Suprapubic skin (tissue), 4 donors: ENCODE results near the gene TEC. TPM values are rescaled to one million over a fixed set of nuclear protein-coding genes. Genes with fewer than 3 reads are reported as not detected.

Experiments
- DNase-seq, 2 donors: peaks; one replicate each; pipeline ENCODE4 v3.0.0-alpha.2; 2019; ENCODE audit warnings: low spot score in 2 of 2
- H3K27ac ChIP-seq: fragments of 200-600 bp; sonication (generic); one replicate; pipeline ENCODE4 v1.5.1; 2019
- H3K27me3 ChIP-seq: fragments of 200-600 bp; sonication (generic); one replicate; pipeline ENCODE4 v1.5.1; 2019
- H3K36me3 ChIP-seq: fragments of 200-600 bp; sonication (generic); one replicate; pipeline ENCODE4 v1.5.1; 2019
- H3K4me1 ChIP-seq: fragments of 200-600 bp; sonication (generic); one replicate; pipeline ENCODE4 v1.5.1; 2019
- H3K4me3 ChIP-seq: fragments of 200-600 bp; sonication (generic); one replicate; pipeline ENCODE4 v1.5.1; 2019; ENCODE audit warnings: mild to moderate bottlenecking
- H3K9me3 ChIP-seq: fragments of 200-600 bp; sonication (generic); one replicate; pipeline ENCODE4 v1.5.1; 2019
- CTCF ChIP-seq, 2 donors: fragments of 200-600 bp in 1 of 2; fragments of 450-650 bp in 1 of 2; sonication (generic) in 1 of 2; IDR thresholded peaks; one replicate each; pipeline ENCODE4 v1.5.1; 2016 to 2019; ENCODE audit warnings: antibody characterized with exemption in 2 of 2, mild to moderate bottlenecking in 1 of 2, moderate library complexity in 1 of 2
- EP300 ChIP-seq: sonication (generic); formaldehyde crosslinking; IDR thresholded peaks from one replicate; pipeline ENCODE4 v1.6.1; 2017; ENCODE audit warnings: antibody characterized with exemption
- POLR2A ChIP-seq, 2 donors: fragments of 450-650 bp; IDR thresholded peaks; one replicate each; pipeline ENCODE4 v1.6.1; 2017; ENCODE audit warnings: antibody characterized with exemption in 2 of 2, mild to moderate bottlenecking in 2 of 2, moderate library complexity in 2 of 2
- POLR2AphosphoS5 ChIP-seq, 3 donors: sonication (generic); formaldehyde crosslinking; IDR thresholded peaks; one replicate each; pipeline ENCODE4 v1.6.1; 2017; ENCODE audit warnings: antibody characterized with exemption in 3 of 3
- WGBS: methylation state at CpG from one replicate; pipeline ENCODE4 v1.1.5; 2018; 5-methylcytosine and 5-hydroxymethylcytosine counted together
- total RNA-seq, 4 donors: library from RNA; depleted of rRNA; stranded (reverse); fragments of >200 nt; gene quantifications; one replicate each; pipeline ENCODE4 v1.1.0, GENCODE V29; 2016

Gene TEC
- total RNA-seq, 4 donors from 2014 or later, result 4.1 to 18.8 (median 7.2) TPM

DNA sequence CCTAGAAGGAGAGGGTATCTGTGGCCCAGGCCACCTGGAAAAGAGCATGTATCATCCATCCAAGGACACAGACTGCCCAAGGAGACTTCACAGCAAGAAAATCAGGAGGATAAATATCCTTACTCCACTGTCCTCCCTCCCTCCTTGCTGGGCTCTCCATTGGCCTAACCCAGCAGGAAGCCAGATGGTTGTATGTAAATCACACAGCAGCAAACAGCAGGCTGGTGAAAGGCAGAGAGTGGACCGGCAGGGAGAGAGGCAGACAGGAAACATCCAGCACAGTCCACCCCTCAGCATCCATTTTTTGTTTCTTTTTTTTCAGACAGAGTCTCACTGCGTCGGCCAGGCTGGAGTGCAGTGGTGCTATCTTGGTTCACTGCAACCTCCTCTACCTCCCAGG lies 153.1 kb downstream of the TEC start:
- DNase-seq, result no peak
- H3K4me1 ChIP-seq, result no peaks in the 10 kb centered on the region
- 57% methylated on average over 3 of the region's 3 CpGs for WGBS
- TF ChIP-seq CTCF (IDR thresholded peaks at IDR 0.05), result no peak
- no peak for TF ChIP-seq POLR2A (IDR thresholded peaks at IDR 0.05)
- no peak for TF ChIP-seq POLR2AphosphoS5 (IDR thresholded peaks at IDR 0.05)
- TF ChIP-seq EP300, result no peak
- H3K9me3 ChIP-seq, result no peaks in the 10 kb centered on the region
- no peak overlapping the region for H3K4me3 ChIP-seq
- H3K27me3 ChIP-seq, result no peaks in the 10 kb centered on the region
- H3K36me3 ChIP-seq, result no peaks in the 10 kb centered on the region
- no peak overlapping the region for H3K27ac ChIP-seq

DNA sequence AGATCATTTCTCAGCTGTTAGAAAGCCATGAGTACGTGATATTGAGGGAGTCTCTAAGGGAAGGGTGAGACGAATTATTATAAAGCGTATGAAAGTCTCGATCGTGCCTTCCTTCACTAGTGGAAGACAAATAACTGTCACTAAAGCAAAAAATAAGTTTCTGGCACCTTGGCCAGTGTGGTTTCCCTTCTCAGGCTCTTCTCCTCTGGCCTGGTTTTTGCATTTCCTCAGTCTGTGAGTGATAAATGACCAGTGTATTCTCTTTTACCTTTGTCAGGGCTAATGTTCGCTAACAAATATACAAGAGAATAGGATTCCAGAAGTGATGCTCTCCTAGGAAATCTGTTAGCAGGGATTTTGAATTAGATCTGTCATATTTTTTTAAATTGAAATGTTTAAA lies 155.2 kb downstream of the TEC start:
- TF ChIP-seq CTCF (IDR thresholded peaks at IDR 0.05), result no peak
- no peaks in the 10 kb centered on the region for H3K4me1 ChIP-seq
- no peaks in the 10 kb centered on the region for H3K36me3 ChIP-seq
- H3K4me3 ChIP-seq, result no peak overlapping the region
- WGBS, result 79% methylated on average over 6 of the region's 6 CpGs
- H3K9me3 ChIP-seq, result no peaks in the 10 kb centered on the region
- no peaks in the 10 kb centered on the region for H3K27me3 ChIP-seq
- no peak for DNase-seq
- H3K27ac ChIP-seq, result no peak overlapping the region

DNA sequence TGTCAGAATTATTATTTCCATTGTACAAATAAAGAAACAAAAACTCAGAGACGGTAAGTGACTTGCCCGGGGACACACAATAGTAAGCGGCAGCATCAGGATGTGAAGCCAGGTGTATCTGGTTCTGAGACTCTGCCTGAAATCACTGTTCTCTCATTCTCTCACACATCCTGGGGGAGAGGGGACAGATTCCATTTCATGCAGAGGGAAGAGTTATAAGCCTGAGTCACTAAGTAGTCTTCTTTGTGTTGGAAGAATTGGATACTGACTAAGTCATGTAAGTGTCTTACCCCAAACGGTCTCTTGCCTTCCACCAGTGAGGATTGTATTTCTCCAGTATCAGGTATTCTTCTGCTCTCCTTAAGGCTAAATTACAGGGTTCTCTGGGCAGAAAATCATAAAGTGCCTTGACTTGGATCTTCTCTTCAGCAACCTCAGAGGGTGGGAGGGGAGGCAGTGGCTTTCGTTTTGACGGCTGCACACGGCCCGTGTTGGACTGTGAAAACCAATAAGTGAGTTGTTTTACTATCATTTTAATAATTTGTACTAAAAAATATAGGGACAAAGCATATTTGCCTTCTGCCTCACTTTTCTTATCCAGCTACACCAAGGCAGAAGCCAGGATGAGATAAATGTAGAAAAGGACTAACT lies 157.5 kb downstream of the TEC start:
- H3K9me3 ChIP-seq, result no peaks in the 10 kb centered on the region
- H3K36me3 ChIP-seq, result no peaks in the 10 kb centered on the region
- no peak overlapping the region for H3K4me3 ChIP-seq
- 76% methylated on average over 8 of the region's 8 CpGs for WGBS
- no peaks in the 10 kb centered on the region for H3K4me1 ChIP-seq
- DNase-seq, result no peak
- no peaks in the 10 kb centered on the region for H3K27me3 ChIP-seq
- no peak for TF ChIP-seq CTCF (IDR thresholded peaks at IDR 0.05)
- TF ChIP-seq EP300, result no peak
- no peak for TF ChIP-seq POLR2AphosphoS5 (IDR thresholded peaks at IDR 0.05)
- no peak for TF ChIP-seq POLR2A (IDR thresholded peaks at IDR 0.05)
- no peak overlapping the region for H3K27ac ChIP-seq

- DNase-seq, result no peak
- no peak overlapping the region for H3K4me3 ChIP-seq
- no peaks in the 10 kb centered on the region for H3K36me3 ChIP-seq
- no peak for TF ChIP-seq POLR2AphosphoS5 (IDR thresholded peaks at IDR 0.05)
- TF ChIP-seq EP300, result no peak
- TF ChIP-seq CTCF (IDR thresholded peaks at IDR 0.05), result no peak
- no peak for TF ChIP-seq POLR2A (IDR thresholded peaks at IDR 0.05)
- no peaks in the 10 kb centered on the region for H3K9me3 ChIP-seq
- H3K27me3 ChIP-seq, result no peaks in the 10 kb centered on the region
- no peaks in the 10 kb centered on the region for H3K4me1 ChIP-seq
- H3K27ac ChIP-seq, result no peak overlapping the region
- 78% methylated on average over 1 of the region's 1 CpG for whole genome bisulfite sequencing
Measured at GRCh38 chr4:48110452-48110978, 159.1 kb downstream of the TEC start.

DNA sequence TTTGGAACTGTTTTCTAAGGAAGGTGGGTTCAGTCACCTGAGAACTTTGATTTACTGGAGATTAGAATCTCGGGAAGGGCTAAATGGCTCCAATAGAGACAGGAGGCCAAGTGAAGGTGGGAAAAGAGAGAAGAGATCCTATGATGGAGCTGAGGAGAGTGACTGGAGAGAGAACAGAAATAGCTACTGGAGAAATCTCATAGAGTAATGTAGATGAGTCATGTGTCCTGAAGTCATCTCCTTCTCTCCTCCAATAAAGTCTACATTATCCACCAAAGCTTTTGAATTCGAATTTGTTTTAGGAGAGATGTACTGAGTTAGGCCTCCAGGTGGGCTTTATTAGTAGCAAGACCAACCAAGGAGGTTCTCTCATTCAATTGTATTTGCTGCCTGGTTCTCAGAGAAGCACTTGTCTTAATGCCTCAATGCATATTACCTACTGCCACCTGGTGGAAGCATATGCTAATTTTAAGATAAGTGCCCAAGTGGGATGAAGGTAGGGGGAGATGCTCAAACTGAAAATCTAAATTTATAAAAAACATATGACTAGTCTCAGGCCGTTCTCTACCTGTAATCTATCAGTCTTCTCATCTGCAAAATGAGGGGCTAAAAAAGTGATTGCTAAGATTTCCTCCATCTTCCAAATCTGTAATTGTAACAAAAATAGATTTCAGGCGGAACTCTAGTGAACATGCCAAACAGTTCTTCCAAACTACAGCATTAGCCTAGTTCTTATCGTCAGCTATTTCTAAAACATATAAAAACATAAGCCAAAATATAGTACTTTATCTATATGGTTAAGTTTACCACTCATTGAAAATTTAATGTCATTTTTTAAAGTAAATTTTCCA lies 160.0 kb downstream of the TEC start:
- no peaks in the 10 kb centered on the region for H3K9me3 ChIP-seq
- no peak overlapping the region for H3K4me3 ChIP-seq
- no peaks in the 10 kb centered on the region for H3K4me1 ChIP-seq
- 63% methylated on average over 5 of the region's 5 CpGs for WGBS
- DNase-seq, result no peak
- H3K27ac ChIP-seq, result no peak overlapping the region
- TF ChIP-seq POLR2AphosphoS5 (IDR thresholded peaks at IDR 0.05) (no peak), EP300 (no peak), POLR2A (IDR thresholded peaks at IDR 0.05) (no peak), CTCF (IDR thresholded peaks at IDR 0.05) (peak in 1 of 2 donors; percentile 37)
- H3K36me3 ChIP-seq, result no peaks in the 10 kb centered on the region
- no peaks in the 10 kb centered on the region for H3K27me3 ChIP-seq
